ENCODE results near the gene LYZ. TPM values are rescaled to one million over a fixed set of nuclear protein-coding genes. Genes with fewer than 3 reads are reported as not detected.

The LYZ gene
- total RNA-seq, 1 experiment from 2014 or later: 1.3 TPM

DNA sequence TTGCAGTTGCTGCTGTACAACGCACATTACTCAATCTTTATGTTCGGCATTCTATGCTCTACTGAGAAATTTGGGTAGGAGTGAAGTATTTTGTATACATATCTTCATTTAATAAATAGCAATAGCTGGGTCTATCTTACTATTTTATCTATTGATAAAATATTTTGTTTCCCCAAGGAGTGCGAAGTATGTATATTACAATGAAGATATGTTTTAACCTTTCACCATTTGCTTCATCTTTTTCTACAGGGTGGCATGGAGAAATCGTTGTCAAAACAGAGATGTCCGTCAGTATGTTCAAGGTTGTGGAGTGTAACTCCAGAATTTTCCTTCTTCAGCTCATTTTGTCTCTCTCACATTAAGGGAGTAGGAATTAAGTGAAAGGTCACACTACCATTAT, 4.7 kb downstream of the LYZ start:
- H3K79me2 ChIP-seq (ENCODE audit: insufficient read depth, low read length): no peaks in the 10 kb centered on the region
- DNase-seq (ENCODE audit: low read depth, low spot score) (no peak), ATAC-seq (no peak)
- no TSS peak for BruUV-seq (replicated peaks)
- RAD21 ChIA-PET (ENCODE audit: low non-redundant PET in 1 of 2, low total read pairs in 2 of 2, uncharacterized antibody in 2 of 2, unreplicated experiment in 2 of 2): no interaction called here
- POLR2A ChIA-PET: no interaction called here
- no peaks in the 10 kb centered on the region for H3K27me3 ChIP-seq (ENCODE audit: insufficient read depth, low read length)
- no peak overlapping the region for H3K4me3 ChIP-seq (replicated peaks in 1 of 2; ENCODE audit: low read depth in 1 of 2, low read length in 2 of 2)
- H3K4me1 ChIP-seq (ENCODE audit: control insufficient read depth in 1 of 2, insufficient read depth in 2 of 2, low read length in 2 of 2): peaks cover 5 to 15% of the 10 kb centered on the region in 2 experiments; a peak in 2 of 4 replicates
- H3K36me3 ChIP-seq (ENCODE audit: control insufficient read depth in 1 of 2, insufficient read depth in 2 of 2, low read length in 2 of 2): no peaks in the 10 kb centered on the region
- no peak overlapping the region for H3K9ac ChIP-seq (ENCODE audit: low read length)
- H3K9me2 ChIP-seq (ENCODE audit: insufficient read depth): no peaks in the 10 kb centered on the region
- no peaks in the 10 kb centered on the region for H3K9me3 ChIP-seq (ENCODE audit: control insufficient read depth in 1 of 2, insufficient read depth in 1 of 2, low read depth in 1 of 2, low read length in 2 of 2)
- no peak overlapping the region for H3K27ac ChIP-seq (ENCODE audit: low read depth, low read length)
- H4K20me1 ChIP-seq (ENCODE audit: insufficient read depth): no peaks in the 10 kb centered on the region
- no peak overlapping the region for H2AFZ ChIP-seq (ENCODE audit: low read depth, low read length, poor library complexity, severe bottlenecking)
- TF ChIP-seq REST (IDR thresholded peaks at IDR 0.05; ENCODE audit: low read depth) (no peak), POLR2AphosphoS5 (IDR thresholded peaks at IDR 0.05; ENCODE audit: low read depth, low read length) (no peak), YY1 (IDR thresholded peaks at IDR 0.05; ENCODE audit: extremely low read depth, insufficient replicate concordance, low read depth, low read length) (no peak), ELF1 (IDR thresholded peaks at IDR 0.05; ENCODE audit: borderline replicate concordance, low read depth) (no peak), ZFX (IDR thresholded peaks at IDR 0.05) (no peak)
- H3K4me2 ChIP-seq (ENCODE audit: low read length): no peak overlapping the region
- CTCF ChIA-PET: no interaction called here
- intact Hi-C loops (cut with micrococcal nuclease): loop anchor here (10.0 kb wide), 2 partner anchors 198 to 522 kb away; no protein-coding TSS in a partner anchor

- Histone ChIP-seq H3K27ac (ENCODE audit: low read depth, low read length) (no peak overlapping the region), H3K36me3 (ENCODE audit: control insufficient read depth in 1 of 2, insufficient read depth in 2 of 2, low read length in 2 of 2) (no peaks in the 10 kb centered on the region), H3K4me1 (ENCODE audit: control insufficient read depth in 1 of 2, insufficient read depth in 2 of 2, low read length in 2 of 2) (peaks cover 2 to 16% of the 10 kb centered on the region in 2 experiments; a peak in 2 of 4 replicates), H3K9ac (ENCODE audit: low read length) (no peak overlapping the region), H2AFZ (ENCODE audit: low read depth, low read length, poor library complexity, severe bottlenecking) (no peak overlapping the region), H3K9me2 (ENCODE audit: insufficient read depth) (no peaks in the 10 kb centered on the region), H3K27me3 (ENCODE audit: insufficient read depth, low read length) (no peaks in the 10 kb centered on the region), H3K79me2 (ENCODE audit: insufficient read depth, low read length) (no peaks in the 10 kb centered on the region), H3K4me2 (ENCODE audit: low read length) (no peak overlapping the region), H3K4me3 (replicated peaks in 1 of 2; ENCODE audit: low read depth in 1 of 2, low read length in 2 of 2) (no peak overlapping the region), H3K9me3 (ENCODE audit: control insufficient read depth in 1 of 2, insufficient read depth in 1 of 2, low read depth in 1 of 2, low read length in 2 of 2) (no peaks in the 10 kb centered on the region), H4K20me1 (ENCODE audit: insufficient read depth) (no peaks in the 10 kb centered on the region)
- no peak for ATAC-seq
- ChIA-PET RAD21 (ENCODE audit: low non-redundant PET in 1 of 2, low total read pairs in 2 of 2, uncharacterized antibody in 2 of 2, unreplicated experiment in 2 of 2) (no interaction called here), CTCF (no interaction called here), POLR2A (no interaction called here)
- intact Hi-C loops (cut with micrococcal nuclease): loop anchor here (10.0 kb wide), 2 partner anchors 199 to 521 kb away; no protein-coding TSS in a partner anchor
- TF ChIP-seq ZBTB33 (IDR thresholded peaks at IDR 0.05; ENCODE audit: extremely low read depth, insufficient replicate concordance, low read length): no peak
- no peak for TF ChIP-seq SRF (IDR thresholded peaks at IDR 0.05; ENCODE audit: low read depth)
- TF ChIP-seq ELF1 (IDR thresholded peaks at IDR 0.05; ENCODE audit: borderline replicate concordance, low read depth): no peak
- TF ChIP-seq, protein P1, sequence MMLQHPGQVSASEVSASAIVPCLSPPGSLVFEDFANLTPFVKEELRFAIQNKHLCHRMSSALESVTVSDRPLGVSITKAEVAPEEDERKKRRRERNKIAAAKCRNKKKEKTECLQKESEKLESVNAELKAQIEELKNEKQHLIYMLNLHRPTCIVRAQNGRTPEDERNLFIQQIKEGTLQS (IDR thresholded peaks at IDR 0.05): no peak
- no peak for TF ChIP-seq TCF7L2 (IDR thresholded peaks at IDR 0.05; ENCODE audit: borderline replicate concordance, extremely low read depth, insufficient read depth, insufficient read length)
- no peak for TF ChIP-seq POLR2AphosphoS5 (IDR thresholded peaks at IDR 0.05; ENCODE audit: low read depth, low read length)
- no peak for TF ChIP-seq FOSL1 (IDR thresholded peaks at IDR 0.05; ENCODE audit: low read depth)
- no peak for TF ChIP-seq CEBPB (IDR thresholded peaks at IDR 0.05; ENCODE audit: low read depth)
- TF ChIP-seq, protein P2, sequence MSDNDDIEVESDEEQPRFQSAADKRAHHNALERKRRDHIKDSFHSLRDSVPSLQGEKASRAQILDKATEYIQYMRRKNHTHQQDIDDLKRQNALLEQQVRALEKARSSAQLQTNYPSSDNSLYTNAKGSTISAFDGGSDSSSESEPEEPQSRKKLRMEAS (IDR thresholded peaks at IDR 0.05): no peak
- TF ChIP-seq SP1 (IDR thresholded peaks at IDR 0.05; ENCODE audit: low read depth): no peak
- TF ChIP-seq POLR2A (IDR thresholded peaks at IDR 0.05; ENCODE audit: borderline replicate concordance, extremely low read depth, insufficient read depth, insufficient read length): no peak
- no peak for TF ChIP-seq RAD21 (IDR thresholded peaks at IDR 0.05; ENCODE audit: low read depth)
- no TSS peak for BruUV-seq (replicated peaks)
- DNase-seq (ENCODE audit: low read depth, low spot score): no peak
Measured at GRCh38 chr12:69354172-69354555, 6.0 kb downstream of the LYZ start.
